Activated T-cell treated with anti-CD3 and anti-CD28 coated beads for 1 hour (primary cell): ENCODE measurements around the gene ESCO1.

Experiments used
- DNase-seq: peaks from one replicate; pipeline ENCODE4 v3.0.0-alpha.2; 2020; ENCODE audit warnings: low read depth

Gene ESCO1

GRCh38 chr18:21584391-21584790 is 16.1 kb downstream of the ESCO1 start:
- DNase-seq, result no peak

- DNase-seq, result no peak
These were observed 24.8 kb downstream of the ESCO1 start for GRCh38 chr18:21575656-21576055.

GRCh38 chr18:21571772-21572171 is 28.7 kb downstream of the ESCO1 start:
- DNase-seq, result no peak

- DNase-seq, result no peak
These were observed 41.3 kb downstream of the ESCO1 start for GRCh38 chr18:21559195-21559594.

GRCh38 chr18:21557607-21558253 is 42.8 kb downstream of the ESCO1 start:
- DNase-seq, result no peak

GRCh38 chr18:21550510-21550970 is 50.0 kb downstream of the ESCO1 start:
- no peak for DNase-seq

- no peak for DNase-seq
These were observed 51.9 kb downstream of the ESCO1 start for GRCh38 chr18:21548647-21549046.

- DNase-seq, result no peak
These were observed 54.1 kb downstream of the ESCO1 start for GRCh38 chr18:21546423-21546822.

GRCh38 chr18:21538230-21538629 is 62.3 kb downstream of the ESCO1 start:
- DNase-seq, result no peak

GRCh38 chr18:21534327-21534726 is 66.2 kb downstream of the ESCO1 start:
- DNase-seq, result no peak

- DNase-seq, result no peak
These were observed 74.0 kb downstream of the ESCO1 start for GRCh38 chr18:21526463-21526862.

- no peak for DNase-seq
These were observed 74.6 kb downstream of the ESCO1 start for GRCh38 chr18:21525916-21526315.

GRCh38 chr18:21522530-21522929 is 78.0 kb downstream of the ESCO1 start:
- no peak for DNase-seq

GRCh38 chr18:21513741-21514140 is 86.8 kb downstream of the ESCO1 start:
- no peak for DNase-seq

- DNase-seq, result no peak
These were observed 87.2 kb downstream of the ESCO1 start for GRCh38 chr18:21513292-21513691.

- DNase-seq, result no peak
These were observed 91.4 kb downstream of the ESCO1 start for GRCh38 chr18:21509062-21509461.

GRCh38 chr18:21507913-21508701 is 92.4 kb downstream of the ESCO1 start:
- DNase-seq, result no peak

GRCh38 chr18:21502661-21503060 is 97.8 kb downstream of the ESCO1 start:
- no peak for DNase-seq

- no peak for DNase-seq
These were observed 100.5 kb downstream of the ESCO1 start for GRCh38 chr18:21499997-21500396.

- DNase-seq, result no peak
These were observed 104.1 kb downstream of the ESCO1 start for GRCh38 chr18:21496277-21496835.

- no peak for DNase-seq
These were observed 109.8 kb downstream of the ESCO1 start for GRCh38 chr18:21490748-21491147.

GRCh38 chr18:21489919-21490495 is 110.5 kb downstream of the ESCO1 start:
- DNase-seq, result no peak
